OCI-LY1 (cell line): Measurements from ENCODE around the gene FIZ1.

Experiments
- EZH2 ChIP-seq: fragments of 200-600 bp; sonication (generic), shearing (Covaris generic); IDR thresholded peaks from 2 replicates; pipeline ENCODE4 v1.8.0; 2017; ENCODE audit warnings: borderline replicate concordance, mixed run types, mild to moderate bottlenecking, antibody characterized with exemption, low read length, moderate library complexity, mixed read lengths
- TF ChIP-seq, protein P1 (sequence below): fragments of 200-600 bp; sonication (generic), shearing (Covaris generic); IDR thresholded peaks from 2 replicates; pipeline ENCODE4 v1.5.1; 2017; ENCODE audit warnings: mild to moderate bottlenecking, antibody characterized with exemption, low read length, moderate library complexity, mixed read lengths

DNA sequence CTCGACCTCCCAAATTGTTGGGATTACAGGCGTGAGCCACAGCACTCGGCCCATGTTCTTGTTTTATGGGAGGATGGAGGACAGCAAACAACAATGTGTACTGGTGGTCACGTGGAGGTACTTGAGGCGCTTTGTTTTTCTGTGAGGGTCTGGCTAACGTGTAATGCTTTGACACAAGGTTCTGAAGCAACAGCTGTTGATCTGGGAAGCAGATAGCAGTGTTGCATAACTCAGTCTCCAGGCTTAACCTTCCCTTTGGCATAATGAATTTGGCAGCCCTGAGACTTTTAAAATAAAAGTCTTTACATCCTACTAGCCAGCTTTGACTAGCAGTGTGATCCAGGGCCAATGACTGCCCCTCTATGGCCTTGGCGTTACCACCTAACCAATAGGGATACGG is 34.5 kb upstream of the FIZ1 start:
- TF ChIP-seq, protein P1, sequence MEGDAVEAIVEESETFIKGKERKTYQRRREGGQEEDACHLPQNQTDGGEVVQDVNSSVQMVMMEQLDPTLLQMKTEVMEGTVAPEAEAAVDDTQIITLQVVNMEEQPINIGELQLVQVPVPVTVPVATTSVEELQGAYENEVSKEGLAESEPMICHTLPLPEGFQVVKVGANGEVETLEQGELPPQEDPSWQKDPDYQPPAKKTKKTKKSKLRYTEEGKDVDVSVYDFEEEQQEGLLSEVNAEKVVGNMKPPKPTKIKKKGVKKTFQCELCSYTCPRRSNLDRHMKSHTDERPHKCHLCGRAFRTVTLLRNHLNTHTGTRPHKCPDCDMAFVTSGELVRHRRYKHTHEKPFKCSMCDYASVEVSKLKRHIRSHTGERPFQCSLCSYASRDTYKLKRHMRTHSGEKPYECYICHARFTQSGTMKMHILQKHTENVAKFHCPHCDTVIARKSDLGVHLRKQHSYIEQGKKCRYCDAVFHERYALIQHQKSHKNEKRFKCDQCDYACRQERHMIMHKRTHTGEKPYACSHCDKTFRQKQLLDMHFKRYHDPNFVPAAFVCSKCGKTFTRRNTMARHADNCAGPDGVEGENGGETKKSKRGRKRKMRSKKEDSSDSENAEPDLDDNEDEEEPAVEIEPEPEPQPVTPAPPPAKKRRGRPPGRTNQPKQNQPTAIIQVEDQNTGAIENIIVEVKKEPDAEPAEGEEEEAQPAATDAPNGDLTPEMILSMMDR = no peak
- TF ChIP-seq EZH2 = no peak
